ENCODE data around the gene SST. TPM values are rescaled to one million over a fixed set of nuclear protein-coding genes. Genes with fewer than 3 reads are reported as not detected.

Gene SST
- total and polyA plus RNA-seq, 8 donors, result 1.3 to 677 (median 204) TPM; not detected in 1

- H3K36me3 ChIP-seq, result no peaks in the 10 kb centered on the region
- no peaks in the 10 kb centered on the region for H3K27me3 ChIP-seq
- H3K27ac ChIP-seq, result no peak overlapping the region
- WGBS, 5 donors, result 39 to 59% (median 50%) methylated on average over 3 of the region's 3 CpGs
- H3K4me3 ChIP-seq, result no peak overlapping the region
- TF ChIP-seq POLR2A (IDR thresholded peaks at IDR 0.05) (no peak), EP300 (IDR thresholded peaks at IDR 0.05) (no peak), POLR2AphosphoS5 (IDR thresholded peaks at IDR 0.05) (no peak), CTCF (IDR thresholded peaks at IDR 0.05) (no peak)
- no peaks in the 10 kb centered on the region for H3K9me3 ChIP-seq
- H3K4me1 ChIP-seq, result no peaks in the 10 kb centered on the region
- DNase-seq, result no peak
- intact Hi-C loops (cut with DNase I; ENCODE audit: low total_unique reads), result no loop called here
Observed at GRCh38 chr3:187628169-187628568, 42.0 kb downstream of the SST start.

- H3K27me3 ChIP-seq, result no peaks in the 10 kb centered on the region
- no peak for TF ChIP-seq EP300 (IDR thresholded peaks at IDR 0.05)
- no peak for TF ChIP-seq POLR2A (IDR thresholded peaks at IDR 0.05)
- TF ChIP-seq CTCF (IDR thresholded peaks at IDR 0.05), result no peak
- no peak for TF ChIP-seq POLR2AphosphoS5 (IDR thresholded peaks at IDR 0.05)
- H3K27ac ChIP-seq, result no peak overlapping the region
- whole genome bisulfite sequencing, 5 donors, result 67 to 83% (median 79%) methylated on average over 2 of the region's 2 CpGs
- no peaks in the 10 kb centered on the region for H3K4me1 ChIP-seq
- no peak overlapping the region for H3K4me3 ChIP-seq
- H3K36me3 ChIP-seq, result no peaks in the 10 kb centered on the region
- intact Hi-C loops (cut with DNase I; ENCODE audit: low total_unique reads), result no loop called here
- H3K9me3 ChIP-seq, result no peaks in the 10 kb centered on the region
- DNase-seq, result no peak
Observed at GRCh38 chr3:187626581-187626980, 43.6 kb downstream of the SST start.

GRCh38 chr3:187624588-187624987 is 45.6 kb downstream of the SST start:
- no peaks in the 10 kb centered on the region for H3K4me1 ChIP-seq
- no peak for DNase-seq
- no peaks in the 10 kb centered on the region for H3K36me3 ChIP-seq
- no peaks in the 10 kb centered on the region for H3K9me3 ChIP-seq
- WGBS, 5 donors, result 36 to 58% (median 45%) methylated on average over 4 of the region's 4 CpGs
- TF ChIP-seq EP300 (IDR thresholded peaks at IDR 0.05) (no peak), POLR2AphosphoS5 (IDR thresholded peaks at IDR 0.05) (no peak), CTCF (IDR thresholded peaks at IDR 0.05) (no peak), POLR2A (IDR thresholded peaks at IDR 0.05) (no peak)
- no peak overlapping the region for H3K4me3 ChIP-seq
- H3K27me3 ChIP-seq, result no peaks in the 10 kb centered on the region
- intact Hi-C loops (cut with DNase I; ENCODE audit: low total_unique reads), result no loop called here
- H3K27ac ChIP-seq, result no peak overlapping the region

GRCh38 chr3:187623285-187623814 is 46.8 kb downstream of the SST start:
- no peaks in the 10 kb centered on the region for H3K4me1 ChIP-seq
- TF ChIP-seq POLR2AphosphoS5 (IDR thresholded peaks at IDR 0.05) (no peak), EP300 (IDR thresholded peaks at IDR 0.05) (no peak), POLR2A (IDR thresholded peaks at IDR 0.05) (no peak), CTCF (IDR thresholded peaks at IDR 0.05) (no peak)
- H3K27me3 ChIP-seq, result no peaks in the 10 kb centered on the region
- H3K27ac ChIP-seq, result no peak overlapping the region
- H3K36me3 ChIP-seq, result no peaks in the 10 kb centered on the region
- H3K4me3 ChIP-seq, result no peak overlapping the region
- 63 to 66% (median 65%) methylated on average over 5 of the region's 5 CpGs for WGBS, 5 donors
- DNase-seq, result no peak
- intact Hi-C loops (cut with DNase I; ENCODE audit: low total_unique reads), result no loop called here
- no peaks in the 10 kb centered on the region for H3K9me3 ChIP-seq

All from stomach (tissue), 9 donors.